PC-3 (cell line): ENCODE measurements around the gene PRMT1.

ENCODE experiments used
- EZH2 ChIP-seq: fragments of 300-600 bp; sonication (generic); IDR thresholded peaks from one replicate; pipeline ENCODE4 v1.6.1; 2017; ENCODE audit warnings: antibody characterized with exemption, mild to moderate bottlenecking, low read length; ENCODE audit not compliant: unreplicated experiment
- EZH2phosphoT487 ChIP-seq: fragments of 300-600 bp; sonication (generic); IDR thresholded peaks from 2 replicates; pipeline ENCODE4 v1.6.1; 2018; ENCODE audit warnings: mild to moderate bottlenecking, antibody characterized with exemption, low read length, borderline replicate concordance
- TF ChIP-seq, protein P1 (sequence below): fragments of 300-600 bp; sonication (generic); conservative IDR thresholded peaks from 2 replicates; pipeline ENCODE4 v1.5.1; 2017; ENCODE audit warnings: antibody characterized with exemption, low read depth, mild to moderate bottlenecking, low read length

DNA sequence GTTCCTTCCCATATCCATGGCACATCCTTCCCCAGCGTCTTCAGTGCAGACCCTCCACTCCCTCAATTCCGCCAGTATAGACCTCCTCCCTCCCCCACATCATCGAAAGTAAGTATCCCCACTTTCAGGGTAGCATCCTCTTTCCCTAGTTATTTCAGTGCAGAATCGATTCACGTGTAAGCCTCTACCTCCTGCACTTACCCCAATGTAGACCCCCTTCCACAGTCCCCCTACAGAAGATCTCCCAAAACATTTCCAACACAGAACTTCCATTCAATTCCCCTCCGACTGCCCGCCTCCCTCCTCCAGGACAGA lies 12.1 kb upstream of the PRMT1 start:
- TF ChIP-seq EZH2 (no peak), EZH2phosphoT487 (no peak)
- TF ChIP-seq, protein P1, sequence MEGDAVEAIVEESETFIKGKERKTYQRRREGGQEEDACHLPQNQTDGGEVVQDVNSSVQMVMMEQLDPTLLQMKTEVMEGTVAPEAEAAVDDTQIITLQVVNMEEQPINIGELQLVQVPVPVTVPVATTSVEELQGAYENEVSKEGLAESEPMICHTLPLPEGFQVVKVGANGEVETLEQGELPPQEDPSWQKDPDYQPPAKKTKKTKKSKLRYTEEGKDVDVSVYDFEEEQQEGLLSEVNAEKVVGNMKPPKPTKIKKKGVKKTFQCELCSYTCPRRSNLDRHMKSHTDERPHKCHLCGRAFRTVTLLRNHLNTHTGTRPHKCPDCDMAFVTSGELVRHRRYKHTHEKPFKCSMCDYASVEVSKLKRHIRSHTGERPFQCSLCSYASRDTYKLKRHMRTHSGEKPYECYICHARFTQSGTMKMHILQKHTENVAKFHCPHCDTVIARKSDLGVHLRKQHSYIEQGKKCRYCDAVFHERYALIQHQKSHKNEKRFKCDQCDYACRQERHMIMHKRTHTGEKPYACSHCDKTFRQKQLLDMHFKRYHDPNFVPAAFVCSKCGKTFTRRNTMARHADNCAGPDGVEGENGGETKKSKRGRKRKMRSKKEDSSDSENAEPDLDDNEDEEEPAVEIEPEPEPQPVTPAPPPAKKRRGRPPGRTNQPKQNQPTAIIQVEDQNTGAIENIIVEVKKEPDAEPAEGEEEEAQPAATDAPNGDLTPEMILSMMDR, result no peak
